GM12873 (cell line): ENCODE data around the gene IGSF21.

Experiments
- TF ChIP-seq, protein P1 (sequence below): IDR thresholded peaks from 2 replicates; pipeline ENCODE4 v1.5.1; 2012; ENCODE audit warnings: low read depth, mild to moderate bottlenecking, moderate library complexity, low read length, control low read depth; ENCODE audit not compliant: insufficient read depth; ENCODE audit errors: missing control alignments

The IGSF21 gene

DNA sequence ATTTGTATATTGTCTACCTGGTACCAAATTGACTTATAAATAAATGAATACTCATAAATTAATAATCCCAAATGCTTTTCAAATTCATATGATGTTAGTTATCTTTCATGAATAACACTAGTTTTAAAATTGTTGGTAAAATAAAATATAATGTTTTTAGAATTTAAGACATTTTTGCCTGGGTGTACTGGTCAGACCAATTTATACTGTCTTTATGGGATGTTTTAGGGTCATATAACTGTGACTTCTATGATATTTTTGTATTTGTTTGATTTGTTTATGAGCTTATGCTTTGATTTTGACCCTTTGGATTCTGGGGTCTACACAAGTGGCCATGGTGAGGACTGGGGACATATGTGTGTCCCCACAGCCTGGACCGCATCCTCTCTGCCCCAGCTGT lies 319.0 kb downstream of the IGSF21 start:
- TF ChIP-seq, protein P1, sequence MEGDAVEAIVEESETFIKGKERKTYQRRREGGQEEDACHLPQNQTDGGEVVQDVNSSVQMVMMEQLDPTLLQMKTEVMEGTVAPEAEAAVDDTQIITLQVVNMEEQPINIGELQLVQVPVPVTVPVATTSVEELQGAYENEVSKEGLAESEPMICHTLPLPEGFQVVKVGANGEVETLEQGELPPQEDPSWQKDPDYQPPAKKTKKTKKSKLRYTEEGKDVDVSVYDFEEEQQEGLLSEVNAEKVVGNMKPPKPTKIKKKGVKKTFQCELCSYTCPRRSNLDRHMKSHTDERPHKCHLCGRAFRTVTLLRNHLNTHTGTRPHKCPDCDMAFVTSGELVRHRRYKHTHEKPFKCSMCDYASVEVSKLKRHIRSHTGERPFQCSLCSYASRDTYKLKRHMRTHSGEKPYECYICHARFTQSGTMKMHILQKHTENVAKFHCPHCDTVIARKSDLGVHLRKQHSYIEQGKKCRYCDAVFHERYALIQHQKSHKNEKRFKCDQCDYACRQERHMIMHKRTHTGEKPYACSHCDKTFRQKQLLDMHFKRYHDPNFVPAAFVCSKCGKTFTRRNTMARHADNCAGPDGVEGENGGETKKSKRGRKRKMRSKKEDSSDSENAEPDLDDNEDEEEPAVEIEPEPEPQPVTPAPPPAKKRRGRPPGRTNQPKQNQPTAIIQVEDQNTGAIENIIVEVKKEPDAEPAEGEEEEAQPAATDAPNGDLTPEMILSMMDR: no peak
